ENCODE measurements around the gene TLE5.
"Not testable (repeated sequence)": the region's sequence is repeated elsewhere in the genome, so short reads cannot be mapped to it uniquely, and the experiment has no call there.

The TLE5 gene

DNA sequence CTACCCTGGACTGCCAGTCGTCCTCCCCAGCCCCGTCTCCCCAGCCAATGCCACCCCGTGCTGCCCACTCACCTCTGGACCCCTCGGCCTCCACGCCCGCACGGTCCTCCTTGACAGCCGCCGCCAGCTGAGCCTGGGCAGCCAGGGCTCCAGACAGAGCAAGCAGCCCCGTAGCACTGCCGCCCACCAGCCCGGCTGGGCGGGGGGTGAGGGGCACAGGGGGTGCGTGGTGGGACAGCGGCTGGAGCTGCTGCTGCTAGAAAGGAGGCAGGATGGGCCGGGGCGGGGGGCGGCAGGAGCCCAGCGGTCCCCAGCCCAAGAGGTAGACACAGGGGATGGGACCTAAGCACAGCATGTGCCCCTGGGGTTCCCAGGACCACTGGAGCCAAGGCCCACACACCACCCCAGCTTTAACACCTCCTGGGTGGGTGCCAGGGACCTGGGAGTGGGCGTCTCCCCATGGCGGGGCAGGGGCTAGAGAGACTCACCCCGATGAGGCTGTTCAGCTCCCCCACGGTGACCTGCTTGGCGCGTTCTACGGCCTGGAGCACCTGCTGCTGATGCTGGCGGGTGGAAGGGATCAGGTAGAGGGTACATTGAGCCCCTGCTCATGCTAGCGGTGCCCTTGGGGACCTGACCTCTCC is 43.0 kb downstream of the TLE5 start:
- DNase-seq, result no peak

- no peak for DNase-seq
Observed at GRCh38 chr19:3017923-3018322, 44.4 kb downstream of the TLE5 start.

GRCh38 chr19:3015126-3016057 is 46.9 kb downstream of the TLE5 start:
- no peak for DNase-seq

DNA sequence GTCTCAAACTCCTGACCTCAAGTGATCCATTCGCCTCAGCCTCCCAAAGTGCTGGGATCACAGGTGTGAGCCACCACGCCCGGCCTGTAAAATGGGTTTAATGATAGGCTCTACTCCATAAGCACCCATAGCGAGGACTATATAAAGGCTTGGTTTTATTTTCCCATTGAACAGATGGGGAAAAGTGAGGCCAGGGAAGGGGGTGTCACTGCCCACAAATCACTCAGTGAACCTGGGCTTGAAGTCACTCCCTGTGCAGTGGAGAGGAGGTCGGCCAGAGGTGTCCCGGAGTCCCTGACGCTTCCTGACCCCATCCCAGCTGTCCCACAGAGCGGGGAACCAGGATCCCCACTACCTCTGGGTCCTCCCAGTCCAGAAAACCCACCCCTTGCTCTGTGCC is 48.2 kb downstream of the TLE5 start:
- DNase-seq, result no peak

- no peak for DNase-seq
Observed at GRCh38 chr19:3013263-3013725, 49.0 kb downstream of the TLE5 start.

- DNase-seq, result no peak
Observed at GRCh38 chr19:3012621-3013262, 49.6 kb downstream of the TLE5 start.

GRCh38 chr19:3012059-3012458 is 50.2 kb downstream of the TLE5 start:
- not testable (repeated sequence) for DNase-seq

GRCh38 chr19:3010871-3011270 is 51.4 kb downstream of the TLE5 start:
- DNase-seq, result no peak

DNA sequence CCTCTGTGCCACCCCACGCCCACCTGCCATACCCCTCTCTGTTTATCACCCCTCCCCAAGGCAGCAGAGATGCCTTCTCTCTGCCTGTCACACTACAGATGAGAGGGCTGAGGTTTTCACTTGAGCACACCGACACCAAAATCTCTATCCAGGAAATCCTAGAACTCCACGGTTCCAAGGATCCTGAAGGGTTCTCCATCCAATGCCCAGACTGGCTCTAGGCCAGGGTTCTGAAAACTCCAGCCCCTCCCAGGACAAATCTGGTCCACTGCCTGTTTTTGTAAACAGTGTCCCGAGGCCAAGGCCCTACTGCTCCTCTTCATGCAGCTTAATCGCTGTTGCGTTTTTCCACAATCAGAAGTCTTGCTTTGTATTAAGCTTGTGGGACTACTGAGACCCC is 53.3 kb downstream of the TLE5 start:
- DNase-seq, result no peak

DNA sequence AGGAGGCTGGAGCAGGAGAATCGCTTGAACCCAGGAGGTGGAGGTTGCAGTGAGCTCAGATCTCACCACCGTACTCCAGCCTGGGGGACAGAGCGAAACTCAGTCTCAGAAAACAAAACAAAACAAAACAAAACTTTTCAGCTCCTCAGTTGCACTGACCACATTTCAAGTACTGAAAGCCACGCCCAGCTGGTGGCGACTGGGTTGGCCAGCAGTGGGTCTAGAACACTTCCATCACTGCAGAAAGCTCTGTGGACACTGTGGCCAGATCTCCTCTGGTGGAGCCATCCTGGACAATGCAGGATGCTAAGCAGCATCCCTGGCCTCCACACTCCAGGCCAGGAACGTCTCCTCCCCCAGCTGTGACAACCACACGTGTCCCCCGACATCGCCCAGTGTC is 54.3 kb downstream of the TLE5 start:
- no peak for DNase-seq

GRCh38 chr19:3006075-3006767 is 56.1 kb downstream of the TLE5 start:
- DNase-seq, result no peak

- DNase-seq, result no peak
Observed at GRCh38 chr19:3005345-3005744, 57.0 kb downstream of the TLE5 start.

- no peak for DNase-seq
Observed at GRCh38 chr19:3004522-3004921, 57.8 kb downstream of the TLE5 start.

DNA sequence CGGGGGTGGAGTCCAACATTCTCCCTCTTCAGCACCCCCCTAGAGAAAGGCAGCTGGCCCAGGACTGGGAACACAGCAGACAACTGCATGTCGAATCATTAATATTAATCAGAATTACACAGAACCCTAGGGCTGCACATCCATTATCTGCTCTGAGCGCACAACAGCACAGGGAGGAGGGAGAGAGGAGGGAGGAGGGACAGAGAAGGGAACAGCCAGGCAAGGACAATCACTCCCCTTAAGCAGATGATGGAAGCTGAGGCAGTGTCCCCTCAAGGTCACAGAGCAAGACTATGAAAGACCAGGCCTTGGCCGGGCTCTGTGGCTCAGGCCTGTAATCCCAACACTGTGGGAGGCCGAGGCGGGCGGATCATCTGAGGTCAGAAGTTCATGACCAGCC is 59.2 kb downstream of the TLE5 start:
- no peak for DNase-seq
